ENCODE measurements around the gene ARFGAP1.

- TF ChIP-seq CTCF (IDR thresholded peaks at IDR 0.05; ENCODE audit: control extremely low read depth in 1 of 3, insufficient read depth in 1 of 3, low read depth in 1 of 3, low read length in 3 of 3) (no peak), POLR2A (IDR thresholded peaks at IDR 0.05; ENCODE audit: control extremely low read depth in 1 of 2, low read depth in 2 of 2, low read length in 2 of 2) (no peak), YY1 (IDR thresholded peaks at IDR 0.05; ENCODE audit: low read depth, low read length) (no peak), CHD2 (IDR thresholded peaks at IDR 0.05; ENCODE audit: low read length) (no peak), CEBPB (IDR thresholded peaks at IDR 0.05; ENCODE audit: low read depth, low read length) (no peak), JUND (IDR thresholded peaks at IDR 0.05; ENCODE audit: low read length) (no peak)
Observed at GRCh38 chr20:63305393-63305792, 32.8 kb downstream of the ARFGAP1 start.
